Measurements from ENCODE around the gene SCUBE1.

GRCh38 chr22:43209971-43210370, 133.2 kb downstream of the SCUBE1 start:
- TF ChIP-seq CTCF (IDR thresholded peaks at IDR 0.05) (no peak), EP300 (IDR thresholded peaks at IDR 0.05) (no peak)
